Bone marrow (tissue), 2 donors: ENCODE measurements around the gene C5.

Experiments
- DNase-seq, 2 donors: peaks; one replicate each; lab custom pipeline; 2025; lab: John Stamatoyannopoulos, UW

C5 gene

DNA sequence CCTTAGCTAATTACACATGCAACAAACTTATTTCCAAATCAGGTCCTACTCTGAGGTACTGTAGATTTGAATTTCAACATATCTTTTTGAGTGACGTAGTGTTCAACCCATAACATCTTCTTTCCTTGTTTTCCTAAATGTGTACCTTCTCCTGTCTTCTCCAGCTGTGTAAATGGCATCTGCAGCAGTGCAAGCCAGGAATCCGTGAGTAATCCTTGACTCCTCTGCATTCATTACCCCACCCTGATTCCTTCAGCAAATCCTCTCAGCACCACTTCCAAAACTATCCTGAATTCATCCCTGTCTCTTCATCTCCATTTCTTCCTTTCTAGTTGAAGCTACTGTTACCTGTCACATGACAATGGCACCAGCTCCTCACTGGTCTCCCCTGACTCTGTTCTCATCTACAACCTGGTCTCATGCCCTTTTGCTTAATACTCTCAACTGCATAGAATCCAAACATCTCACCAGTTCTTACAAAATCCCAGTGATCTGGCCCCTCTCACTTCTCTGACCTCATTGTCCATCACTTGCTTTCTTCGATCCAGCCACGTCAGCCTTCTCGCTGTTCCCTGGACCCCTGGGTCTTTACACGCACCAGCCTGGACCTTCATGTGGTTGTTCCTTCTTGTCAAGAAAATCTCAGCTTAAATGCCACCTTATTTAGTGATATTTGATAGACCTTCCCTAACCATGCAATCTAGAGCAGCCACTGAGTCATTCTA lies 108.9 kb downstream of the C5 start:
- no peak for DNase-seq

GRCh38 chr9:120940573-120940972 lies 109.5 kb downstream of the C5 start:
- DNase-seq = no peak

DNA sequence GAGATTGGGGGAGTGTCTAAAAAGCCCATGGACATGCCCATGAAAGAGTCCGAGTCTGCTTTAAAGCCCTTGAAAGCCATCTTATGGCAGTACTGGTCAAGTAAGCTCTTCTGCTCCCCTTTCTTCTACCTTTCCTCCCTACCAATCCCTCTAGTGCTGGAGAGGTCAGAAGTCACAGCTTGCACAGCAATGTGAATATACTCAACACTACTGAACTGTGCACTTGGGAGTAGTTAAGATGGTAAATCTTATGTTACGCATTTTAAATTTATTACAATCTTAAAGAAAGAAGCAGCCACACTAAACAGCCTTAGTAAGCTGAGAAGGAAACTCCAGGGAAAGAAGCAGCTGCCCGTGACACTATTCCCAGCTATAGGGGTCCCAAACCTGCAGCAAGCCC lies 111.2 kb downstream of the C5 start:
- no peak for DNase-seq

DNA sequence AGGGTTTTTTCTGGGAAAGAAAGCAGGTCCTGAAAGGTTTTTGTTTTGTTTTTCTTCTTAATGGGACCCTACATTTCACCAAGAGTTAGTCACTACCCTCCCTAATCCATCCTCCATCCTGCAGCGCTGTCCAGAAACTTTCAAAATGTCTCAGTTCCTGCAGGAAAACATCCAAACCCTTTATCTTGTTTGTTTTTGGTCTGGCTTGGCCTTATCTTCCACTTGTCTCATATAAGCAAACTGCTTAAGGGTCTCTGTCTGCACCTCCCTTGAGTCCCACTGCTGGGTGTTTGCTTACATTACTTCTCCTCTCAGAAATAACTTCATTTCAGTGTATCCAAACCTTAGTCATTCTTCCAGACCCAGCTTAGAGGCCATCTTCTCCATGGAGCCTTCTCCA lies 112.5 kb downstream of the C5 start:
- no peak for DNase-seq

- DNase-seq = no peak
These were observed 112.9 kb downstream of the C5 start for GRCh38 chr9:120937127-120937526.

- no peak for DNase-seq
These were observed 113.3 kb downstream of the C5 start for GRCh38 chr9:120936764-120937122.

- DNase-seq = peak; percentile 61 to 81
These were observed 113.9 kb downstream of the C5 start for GRCh38 chr9:120936011-120936763.

DNA sequence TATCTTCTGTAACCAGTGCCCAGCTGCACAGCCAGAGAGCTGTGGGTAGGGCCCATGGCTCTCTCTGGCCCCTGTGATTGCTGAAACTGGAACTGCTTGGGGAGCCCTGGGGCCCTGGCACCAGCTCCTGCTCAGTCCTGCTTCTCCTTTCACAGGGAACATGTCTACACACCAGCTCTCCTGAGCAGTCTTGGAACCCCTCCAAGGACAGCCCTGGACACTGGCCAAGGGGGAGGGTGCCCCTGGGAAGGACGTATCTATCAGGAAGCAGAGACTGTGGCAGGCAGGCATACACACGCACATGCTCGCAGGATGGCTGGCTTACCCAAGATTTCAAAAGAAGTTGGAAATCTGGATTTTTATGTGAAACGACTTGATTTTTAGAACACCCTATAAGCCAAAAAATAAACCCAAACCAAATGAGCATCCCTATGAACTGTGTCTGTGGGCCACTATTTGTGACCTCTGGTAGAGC lies 114.7 kb downstream of the C5 start:
- DNase-seq = peak; percentile 55 to 83

DNA sequence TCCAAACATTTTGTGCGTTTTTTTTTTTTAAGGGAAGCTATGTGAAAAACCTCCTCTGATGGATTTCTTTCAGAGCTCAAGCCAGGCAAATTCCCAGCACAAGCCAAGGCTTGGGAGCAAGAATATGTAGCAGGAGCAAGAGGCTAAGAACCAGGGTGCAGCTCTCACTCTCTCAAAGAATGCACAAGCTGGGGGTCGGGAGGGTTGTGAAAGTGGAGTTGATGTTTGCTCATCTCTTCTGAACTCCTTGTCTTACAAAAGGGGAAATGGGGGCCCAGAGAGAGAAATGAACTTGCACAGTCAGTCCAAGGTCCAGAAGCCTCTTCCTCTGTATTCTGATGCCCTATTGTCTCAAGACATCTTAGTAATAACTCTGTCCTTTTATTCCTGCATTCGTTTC lies 115.8 kb downstream of the C5 start:
- peak in 1 of 2 donors; percentile 75 for DNase-seq

GRCh38 chr9:120933310-120934055 lies 116.6 kb downstream of the C5 start:
- DNase-seq = no peak

GRCh38 chr9:120932086-120932823 lies 117.8 kb downstream of the C5 start:
- DNase-seq = no peak

DNA sequence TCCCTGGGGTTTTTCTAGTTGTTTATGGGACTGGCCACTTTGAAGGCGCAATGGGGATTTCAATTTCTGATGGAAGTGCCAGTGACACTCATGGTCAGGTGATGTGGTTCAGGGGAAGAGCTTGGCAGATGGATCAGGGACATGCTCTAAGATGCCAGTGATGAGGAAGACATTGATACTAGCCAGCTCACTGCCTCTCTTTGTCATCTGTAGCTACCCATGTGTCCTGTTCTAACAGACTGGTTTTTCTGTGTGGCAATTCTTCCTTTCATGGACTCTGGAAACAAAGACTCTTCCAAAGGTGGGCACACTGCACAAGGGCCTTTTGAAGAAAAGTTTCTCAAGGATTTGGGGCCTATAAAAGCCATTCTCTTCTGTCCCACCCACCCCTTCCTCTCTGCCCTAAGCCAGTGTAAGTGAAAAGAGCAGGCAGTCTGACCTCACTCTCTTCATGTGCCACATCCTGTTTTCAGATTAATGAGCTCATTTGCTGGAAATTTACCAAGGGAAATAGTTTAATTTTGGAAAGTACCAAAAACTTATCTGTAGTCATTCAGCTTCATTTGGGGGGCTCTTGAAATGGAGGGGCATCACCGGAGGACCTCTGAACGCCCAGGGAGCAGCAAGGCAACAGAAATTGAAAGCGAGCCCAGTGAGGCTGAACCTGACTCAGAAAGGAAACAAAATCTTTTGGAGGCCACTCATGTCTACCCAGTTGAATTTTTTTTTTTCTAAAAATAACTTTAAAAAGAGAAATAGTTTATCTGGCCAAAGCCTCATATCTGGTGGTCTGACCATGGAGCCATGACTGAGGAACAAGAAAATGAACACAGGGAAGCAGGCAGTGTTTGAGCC lies 118.6 kb downstream of the C5 start:
- DNase-seq = peak; percentile 53 to 87

- DNase-seq = no peak
These were observed 120.8 kb downstream of the C5 start for GRCh38 chr9:120929229-120929791.

DNA sequence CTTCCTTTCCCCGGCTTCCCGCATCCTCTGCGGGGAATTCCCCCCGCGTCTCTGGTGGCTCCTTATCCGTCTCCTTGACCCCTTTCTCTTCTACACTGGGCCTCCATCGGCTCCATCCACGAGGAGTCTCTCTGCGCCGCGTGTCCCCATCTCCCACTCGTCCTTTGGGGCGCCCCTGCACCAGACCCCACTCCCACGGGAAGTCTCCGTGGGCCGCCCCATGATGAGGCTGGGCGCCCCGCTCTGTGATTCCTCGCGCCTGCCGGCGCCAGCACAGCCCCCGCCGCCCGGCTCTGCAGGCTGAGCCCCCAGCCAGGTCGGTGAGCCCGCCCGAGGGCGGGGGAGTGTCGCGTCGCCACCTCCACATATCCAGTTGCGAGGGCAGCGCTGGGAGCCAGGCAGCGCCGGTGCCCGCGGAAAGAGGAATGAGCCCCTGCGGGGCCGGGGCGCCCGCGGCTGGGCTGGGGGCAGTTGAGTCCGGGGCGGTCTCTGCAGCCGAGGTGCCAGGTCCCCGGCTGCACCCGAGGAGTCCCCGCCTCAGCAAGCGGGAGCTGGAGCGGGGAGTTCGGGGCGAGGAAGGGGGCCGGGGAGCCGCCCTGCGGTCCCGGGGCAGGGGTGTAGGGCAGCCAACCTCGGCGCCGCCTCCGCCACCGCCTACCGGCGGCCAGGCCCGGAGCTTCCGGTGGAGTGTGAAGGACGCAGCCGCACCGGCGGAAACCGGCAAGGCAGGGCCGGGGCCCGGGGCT lies 121.4 kb downstream of the C5 start:
- peak; percentile 41 to 45 for DNase-seq

GRCh38 chr9:120928015-120928482 lies 122.0 kb downstream of the C5 start:
- DNase-seq = no peak

DNA sequence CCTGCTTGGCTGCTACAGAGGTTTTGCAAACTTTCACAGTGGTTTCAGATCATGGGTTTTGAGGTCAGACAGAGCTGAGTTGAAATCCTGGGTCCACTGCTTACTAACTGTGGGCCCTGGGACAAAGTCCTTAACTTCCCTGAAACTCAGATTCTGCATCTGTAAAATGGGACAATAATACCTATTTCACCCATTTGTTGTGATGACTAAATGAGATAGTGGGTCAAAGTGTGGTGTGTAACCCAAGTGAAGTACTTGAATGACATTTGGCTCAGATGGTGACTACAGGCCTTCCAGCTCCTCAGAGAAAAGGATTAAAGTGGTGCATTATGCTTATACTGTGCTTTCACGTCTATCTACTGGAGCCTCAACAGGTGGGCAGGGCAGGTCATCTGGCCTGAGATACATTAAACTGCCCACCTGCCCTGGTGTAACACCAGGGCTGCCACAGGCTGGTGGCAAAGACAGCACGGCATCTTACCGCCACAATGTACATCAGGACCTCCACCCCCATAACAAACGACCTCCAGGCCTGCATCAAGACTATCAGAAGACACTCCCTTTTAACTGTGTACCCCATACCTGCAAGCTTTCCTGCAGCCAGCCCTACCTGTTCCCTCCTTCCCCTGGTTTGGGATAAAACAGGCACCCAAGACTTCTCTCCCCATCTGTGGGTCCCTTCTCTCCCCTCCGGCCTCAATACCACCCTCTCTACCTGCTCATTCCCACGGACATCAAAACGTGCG lies 122.6 kb downstream of the C5 start:
- no peak for DNase-seq

GRCh38 chr9:120926397-120926928 lies 123.6 kb downstream of the C5 start, which contains the start of gene TRAF1:
TSS of gene TRAF1 (minus strand) at chr9:120926796. CDS start at chr9:120926075, 721 bp downstream.
- DNase-seq = peak; percentile 39 to 83

GRCh38 chr9:120925535-120926396 lies 124.3 kb downstream of the C5 start:
- DNase-seq = peak; percentile 38 to 83
